WERI-Rb-1 (cell line): Measurements from ENCODE around the gene TTC7B.

ENCODE experiments used
- DNase-seq: peaks from one replicate; pipeline ENCODE4 v3.0.0-alpha.2; 2020
- H3K27ac ChIP-seq: fragments of 250-450 bp; sonication (Bioruptor Pico); 2 replicates; pipeline ENCODE4 v1.5.1; 2020; ENCODE audit warnings: mild to moderate bottlenecking, moderate library complexity
- H3K27me3 ChIP-seq: fragments of 250-450 bp; sonication (Bioruptor Pico); 2 replicates; pipeline ENCODE4 v1.5.1; 2021; ENCODE audit warnings: mild to moderate bottlenecking, low read depth, moderate library complexity; ENCODE audit not compliant: insufficient read depth, severe bottlenecking
- H3K36me3 ChIP-seq: fragments of 250-450 bp; sonication (Bioruptor Pico); 2 replicates; pipeline ENCODE4 v1.5.1; 2020; ENCODE audit warnings: mild to moderate bottlenecking, moderate library complexity
- H3K4me3 ChIP-seq: 2 replicates; pipeline ENCODE4 v1.5.1; 2011; ENCODE audit warnings: low read depth, mild to moderate bottlenecking, control low read depth, low read length
- H3K9me3 ChIP-seq: fragments of 250-450 bp; sonication (Bioruptor Pico); 2 replicates; pipeline ENCODE4 v1.5.1; 2021; ENCODE audit warnings: mild to moderate bottlenecking, moderate library complexity; ENCODE audit not compliant: severe bottlenecking
- TF ChIP-seq, protein P1 (sequence below): IDR thresholded peaks from 2 replicates; pipeline ENCODE4 v1.5.1; 2011; ENCODE audit warnings: low read depth, mild to moderate bottlenecking, control low read depth, inconsistent platforms, low read length

Gene TTC7B

DNA sequence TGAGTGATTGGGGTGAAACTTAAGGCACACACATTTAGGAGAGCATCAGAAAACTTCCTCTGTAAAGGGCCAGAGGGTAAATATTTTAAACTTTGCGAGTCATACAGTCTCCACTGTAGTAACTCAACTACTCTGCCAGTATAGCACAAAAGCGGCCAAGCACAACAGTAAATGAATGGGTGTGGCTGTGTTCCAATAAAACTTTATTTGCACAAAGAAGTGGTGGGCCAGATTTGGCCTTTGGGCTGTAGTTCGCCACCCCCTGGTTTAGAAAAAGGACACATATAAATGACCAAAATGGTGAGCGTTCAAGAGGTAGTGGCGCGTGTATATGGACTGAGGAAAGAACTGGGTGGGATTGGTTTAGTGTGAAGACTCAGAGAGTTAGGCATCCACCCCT, 309.5 kb downstream of the TTC7B start:
- no peaks in the 10 kb centered on the region for H3K27me3 ChIP-seq
- no peaks in the 10 kb centered on the region for H3K36me3 ChIP-seq
- H3K9me3 ChIP-seq = no peaks in the 10 kb centered on the region
- no peak overlapping the region for H3K4me3 ChIP-seq
- no peak for DNase-seq
- H3K27ac ChIP-seq = no peak overlapping the region
- TF ChIP-seq, protein P1, sequence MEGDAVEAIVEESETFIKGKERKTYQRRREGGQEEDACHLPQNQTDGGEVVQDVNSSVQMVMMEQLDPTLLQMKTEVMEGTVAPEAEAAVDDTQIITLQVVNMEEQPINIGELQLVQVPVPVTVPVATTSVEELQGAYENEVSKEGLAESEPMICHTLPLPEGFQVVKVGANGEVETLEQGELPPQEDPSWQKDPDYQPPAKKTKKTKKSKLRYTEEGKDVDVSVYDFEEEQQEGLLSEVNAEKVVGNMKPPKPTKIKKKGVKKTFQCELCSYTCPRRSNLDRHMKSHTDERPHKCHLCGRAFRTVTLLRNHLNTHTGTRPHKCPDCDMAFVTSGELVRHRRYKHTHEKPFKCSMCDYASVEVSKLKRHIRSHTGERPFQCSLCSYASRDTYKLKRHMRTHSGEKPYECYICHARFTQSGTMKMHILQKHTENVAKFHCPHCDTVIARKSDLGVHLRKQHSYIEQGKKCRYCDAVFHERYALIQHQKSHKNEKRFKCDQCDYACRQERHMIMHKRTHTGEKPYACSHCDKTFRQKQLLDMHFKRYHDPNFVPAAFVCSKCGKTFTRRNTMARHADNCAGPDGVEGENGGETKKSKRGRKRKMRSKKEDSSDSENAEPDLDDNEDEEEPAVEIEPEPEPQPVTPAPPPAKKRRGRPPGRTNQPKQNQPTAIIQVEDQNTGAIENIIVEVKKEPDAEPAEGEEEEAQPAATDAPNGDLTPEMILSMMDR = no peak

DNA sequence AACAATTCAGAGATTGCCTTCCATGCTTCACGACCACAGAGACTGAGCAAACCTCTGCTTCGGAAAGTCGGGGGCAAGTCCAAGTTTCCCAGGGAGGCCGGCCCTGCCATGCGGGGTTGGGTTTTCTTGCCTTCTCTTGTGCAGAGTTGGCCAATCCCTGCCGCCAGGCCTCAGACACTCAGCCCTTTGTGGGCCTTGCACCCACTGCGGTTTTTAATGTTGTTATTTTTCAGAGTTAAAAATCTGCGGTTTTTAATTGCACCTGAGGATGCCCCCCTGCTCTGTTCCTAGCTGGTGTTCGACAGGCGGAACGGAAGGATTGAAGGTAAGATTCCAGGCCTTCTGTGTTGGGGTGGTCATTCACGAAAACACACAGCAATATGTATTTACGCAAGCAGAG, 310.7 kb downstream of the TTC7B start:
- H3K9me3 ChIP-seq = no peaks in the 10 kb centered on the region
- no peak for DNase-seq
- H3K27ac ChIP-seq = no peak overlapping the region
- H3K27me3 ChIP-seq = no peaks in the 10 kb centered on the region
- H3K36me3 ChIP-seq = no peaks in the 10 kb centered on the region
- TF ChIP-seq, protein P1 = no peak
- no peak overlapping the region for H3K4me3 ChIP-seq

DNA sequence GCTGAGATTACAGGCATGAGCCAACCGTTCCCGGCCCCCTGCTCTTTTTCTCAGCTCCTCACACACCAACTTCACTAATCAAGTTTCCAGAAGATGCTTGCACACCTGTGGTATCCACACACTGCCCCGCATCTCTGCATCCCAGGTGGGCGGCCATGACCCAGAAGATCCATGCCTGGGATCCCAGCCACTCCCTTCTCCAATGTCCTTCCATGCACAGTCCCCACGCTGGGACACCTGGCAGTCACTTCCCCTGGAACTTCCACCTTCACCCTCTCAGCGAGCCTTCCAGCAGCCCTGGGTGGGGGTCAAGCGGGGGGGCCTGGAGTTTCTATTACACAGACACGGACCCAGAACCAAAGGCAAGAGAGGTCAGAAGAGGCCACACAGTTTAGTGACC, 311.6 kb downstream of the TTC7B start:
- H3K27ac ChIP-seq = no peak overlapping the region
- H3K9me3 ChIP-seq = no peaks in the 10 kb centered on the region
- DNase-seq = no peak
- H3K27me3 ChIP-seq = no peaks in the 10 kb centered on the region
- TF ChIP-seq, protein P1 = no peak
- H3K36me3 ChIP-seq = no peaks in the 10 kb centered on the region
- no peak overlapping the region for H3K4me3 ChIP-seq

DNA sequence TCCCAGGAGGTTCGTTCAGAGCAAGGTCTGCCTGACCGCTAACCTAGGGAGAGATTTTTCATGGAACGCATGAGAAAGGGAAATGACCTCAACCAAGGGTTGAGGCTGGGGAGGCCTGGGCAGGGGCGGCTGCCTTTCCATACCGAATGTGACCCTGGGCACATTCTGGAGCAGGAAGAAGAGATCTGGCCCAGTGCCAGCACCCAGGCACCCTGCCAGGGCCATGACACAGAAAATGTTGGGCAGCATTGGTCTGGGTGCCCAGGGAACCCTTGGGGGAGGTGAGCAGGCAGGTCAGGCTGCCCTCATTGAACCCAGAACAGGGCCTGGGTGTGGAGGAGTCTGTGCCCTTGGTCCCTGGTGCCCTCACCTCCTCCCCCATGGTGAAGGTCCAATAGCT, 312.6 kb downstream of the TTC7B start:
- no peak for DNase-seq
- Histone ChIP-seq H3K4me3 (no peak overlapping the region), H3K36me3 (no peaks in the 10 kb centered on the region), H3K27me3 (no peaks in the 10 kb centered on the region), H3K27ac (no peak overlapping the region), H3K9me3 (no peaks in the 10 kb centered on the region)
- TF ChIP-seq, protein P1 = no peak

DNA sequence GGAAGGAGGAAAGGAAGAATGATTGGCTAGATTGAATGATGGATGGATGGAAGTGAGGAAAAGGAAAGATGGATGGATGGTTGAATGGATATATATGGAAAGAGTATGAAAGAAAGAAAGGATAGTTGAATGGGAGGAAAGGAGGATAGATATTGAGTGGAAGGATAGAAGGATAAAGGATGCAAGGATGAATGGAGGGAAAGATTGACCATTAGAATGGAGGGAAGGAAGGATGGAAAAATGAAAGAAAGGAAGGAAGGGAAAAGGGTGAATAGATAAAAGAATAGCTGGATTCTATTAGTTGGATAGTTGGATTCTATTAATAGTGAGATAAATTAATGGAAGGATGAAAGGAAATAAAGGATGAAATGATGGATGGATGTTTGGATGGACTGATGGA, 313.5 kb downstream of the TTC7B start:
- TF ChIP-seq, protein P1 = no peak

DNA sequence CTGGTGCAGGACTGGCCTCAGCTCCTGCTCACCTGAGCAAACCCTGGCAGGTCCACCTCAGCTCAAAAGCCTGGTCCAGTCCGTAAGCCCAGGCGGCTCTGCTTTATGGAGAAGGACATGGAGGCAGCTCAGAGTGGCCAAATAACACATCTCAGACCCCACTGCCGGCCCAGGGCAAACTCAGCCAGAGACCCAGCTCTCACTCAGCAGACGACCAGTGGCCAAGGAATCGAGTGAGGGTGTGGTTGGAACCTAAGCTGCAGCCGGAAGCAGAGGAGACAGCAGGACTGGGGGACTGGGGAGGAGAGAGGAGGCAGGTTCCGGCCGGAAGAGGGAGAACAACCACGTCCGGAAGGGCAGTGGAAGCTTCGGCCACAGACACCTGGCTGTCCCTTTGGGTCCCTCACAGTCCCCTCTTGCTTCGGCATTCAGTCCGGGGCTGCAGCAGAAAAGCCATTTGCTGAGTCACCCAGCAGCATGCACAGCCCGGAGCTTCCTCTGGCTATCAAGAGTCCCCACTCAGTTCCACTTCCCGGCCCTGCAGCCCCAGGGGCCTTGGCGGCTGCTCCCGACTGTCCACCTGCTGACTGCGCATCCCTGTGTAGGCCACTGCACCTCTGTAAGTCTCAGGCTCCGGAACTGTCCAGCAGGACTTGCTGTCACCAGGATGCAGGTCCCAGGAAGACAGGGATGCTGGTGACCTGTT, 315.4 kb downstream of the TTC7B start:
- Histone ChIP-seq H3K4me3 (no peak overlapping the region), H3K27me3 (no peaks in the 10 kb centered on the region), H3K36me3 (no peaks in the 10 kb centered on the region), H3K9me3 (no peaks in the 10 kb centered on the region), H3K27ac (no peak overlapping the region)
- no peak for DNase-seq
- TF ChIP-seq, protein P1 = no peak

More for the DNA sequence above, 313.5 kb downstream of the TTC7B start:
- no peak for DNase-seq
- Histone ChIP-seq H3K4me3 (no peak overlapping the region), H3K36me3 (no peaks in the 10 kb centered on the region), H3K27me3 (no peaks in the 10 kb centered on the region), H3K9me3 (no peaks in the 10 kb centered on the region), H3K27ac (no peak overlapping the region)
